HG03108 (cell line): ENCODE measurements around the gene KIAA1614.
"Not testable (repeated sequence)": the region's sequence is repeated elsewhere in the genome, so short reads cannot be mapped to it uniquely, and the experiment has no call there.

ENCODE experiments used
- ATAC-seq: cut with Tn5 transposase; IDR thresholded peaks from one replicate; pipeline ENCODE4 v1.9.1; 2021; ENCODE audit warnings: moderate library complexity; ENCODE audit not compliant: unreplicated experiment

KIAA1614 gene

DNA sequence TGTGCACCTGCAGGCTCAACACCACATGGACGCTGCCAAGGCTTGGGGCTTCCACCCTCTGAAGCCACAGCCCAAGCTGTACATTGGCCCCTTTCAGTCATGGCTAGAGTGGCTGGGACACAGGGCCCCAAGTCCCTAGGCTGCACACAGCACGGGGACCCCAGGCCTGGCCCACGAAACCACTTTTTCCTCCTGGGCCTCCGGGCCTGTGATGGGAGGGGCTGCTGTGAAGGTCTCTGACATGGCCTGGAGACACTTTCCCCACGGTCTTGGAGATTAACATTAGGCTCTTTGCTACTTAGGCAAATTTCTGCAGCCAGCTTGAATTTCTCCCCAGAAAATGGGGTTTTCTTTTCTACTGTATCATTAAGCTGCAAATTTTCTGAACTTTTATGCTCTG is 46.9 kb downstream of the KIAA1614 start:
- ATAC-seq, result not testable (repeated sequence)

DNA sequence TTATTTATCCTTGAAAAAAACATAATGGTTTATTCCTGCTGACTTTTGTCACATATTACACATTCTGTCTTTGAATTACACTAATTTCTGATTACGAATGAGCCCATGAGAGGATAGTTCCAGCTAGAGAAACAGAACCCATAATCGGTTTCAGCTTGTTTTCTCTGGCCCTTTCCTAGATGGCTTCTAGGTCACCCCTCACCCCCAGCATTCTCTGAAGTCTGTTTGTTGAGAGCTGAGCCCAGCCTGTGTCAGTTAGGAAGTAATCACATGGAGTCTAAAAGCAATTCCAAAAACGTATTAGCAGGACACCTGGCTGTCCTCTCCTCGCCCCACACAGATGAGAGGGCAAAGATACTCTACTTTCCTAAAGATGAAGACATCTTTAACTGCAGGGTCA is 48.9 kb downstream of the KIAA1614 start:
- no peak for ATAC-seq

DNA sequence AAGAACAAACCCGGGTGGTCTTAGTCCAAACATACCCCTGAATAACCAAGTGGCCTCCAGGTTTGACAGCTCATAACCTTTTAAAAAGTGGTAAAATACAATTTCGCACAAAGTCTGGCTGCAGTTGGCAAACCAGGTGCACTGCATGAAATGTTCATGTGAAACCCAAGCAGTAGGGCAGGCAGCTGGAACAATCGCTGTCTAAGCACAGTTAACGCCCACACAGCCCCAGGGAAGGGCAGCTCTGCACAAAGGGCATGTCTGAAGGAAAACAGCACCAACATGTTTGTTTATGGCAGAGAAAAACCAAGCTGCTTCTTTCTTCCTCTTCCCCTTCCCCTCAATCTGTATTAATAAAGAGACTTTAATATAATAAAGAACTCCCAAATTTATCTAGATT is 49.5 kb downstream of the KIAA1614 start:
- no peak for ATAC-seq

DNA sequence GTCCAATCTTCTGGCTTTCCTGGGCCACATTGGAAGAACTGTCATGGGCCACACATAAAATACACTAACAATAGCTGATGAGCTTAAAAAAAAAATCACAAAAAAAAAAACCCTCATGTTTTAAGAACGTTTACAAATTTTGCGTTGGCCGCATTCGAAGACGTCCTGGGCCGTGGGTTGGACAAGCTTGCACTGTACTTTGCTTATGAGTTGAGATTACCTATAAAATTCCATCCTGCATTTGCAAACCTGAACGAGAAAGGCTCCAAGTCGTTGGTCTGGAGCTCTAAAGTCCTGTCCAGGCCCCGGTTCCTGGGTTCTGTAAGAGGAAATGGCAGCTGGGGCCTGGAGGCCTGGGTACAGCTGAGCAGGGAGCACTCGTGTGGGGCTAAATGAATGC is 51.4 kb downstream of the KIAA1614 start:
- no peak for ATAC-seq

DNA sequence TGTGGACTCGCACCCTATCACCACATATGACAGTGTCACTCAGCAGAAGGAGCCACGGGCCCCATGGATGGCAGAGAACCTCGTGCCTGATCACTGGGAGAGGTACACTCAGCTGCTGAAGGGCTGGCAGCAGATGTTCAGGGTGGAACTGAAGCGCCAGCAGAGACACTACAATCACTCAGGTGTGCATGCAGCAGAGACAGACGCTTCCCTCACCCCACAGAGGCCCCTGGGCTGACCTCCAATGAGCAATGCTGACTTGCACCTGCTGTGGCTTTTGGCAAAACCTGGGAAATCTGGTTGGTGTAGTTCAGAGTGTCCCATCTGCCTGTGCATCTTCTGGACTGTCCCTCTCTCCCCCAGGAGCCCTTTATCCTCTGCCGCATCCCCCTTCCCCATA is 51.9 kb downstream of the KIAA1614 start:
- ATAC-seq, result no peak

DNA sequence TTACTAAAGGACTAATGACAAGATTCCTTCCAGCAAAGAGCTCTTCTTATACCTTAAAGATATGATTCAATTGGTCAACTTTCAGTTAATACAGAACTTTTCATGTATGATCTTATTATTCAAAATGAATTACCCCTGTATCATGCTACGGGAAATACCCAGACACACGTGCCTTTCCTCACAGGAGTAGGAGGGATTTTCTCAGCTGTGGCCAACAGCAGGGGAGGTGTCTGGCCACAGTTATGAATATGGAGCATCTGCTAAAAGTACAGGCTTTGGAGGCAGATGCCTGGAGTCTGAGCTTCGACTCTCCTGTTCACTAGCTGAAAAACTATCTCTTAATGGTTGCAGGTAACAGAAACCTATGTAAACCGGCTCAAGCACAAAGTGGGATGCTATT is 53.6 kb downstream of the KIAA1614 start:
- no peak for ATAC-seq

DNA sequence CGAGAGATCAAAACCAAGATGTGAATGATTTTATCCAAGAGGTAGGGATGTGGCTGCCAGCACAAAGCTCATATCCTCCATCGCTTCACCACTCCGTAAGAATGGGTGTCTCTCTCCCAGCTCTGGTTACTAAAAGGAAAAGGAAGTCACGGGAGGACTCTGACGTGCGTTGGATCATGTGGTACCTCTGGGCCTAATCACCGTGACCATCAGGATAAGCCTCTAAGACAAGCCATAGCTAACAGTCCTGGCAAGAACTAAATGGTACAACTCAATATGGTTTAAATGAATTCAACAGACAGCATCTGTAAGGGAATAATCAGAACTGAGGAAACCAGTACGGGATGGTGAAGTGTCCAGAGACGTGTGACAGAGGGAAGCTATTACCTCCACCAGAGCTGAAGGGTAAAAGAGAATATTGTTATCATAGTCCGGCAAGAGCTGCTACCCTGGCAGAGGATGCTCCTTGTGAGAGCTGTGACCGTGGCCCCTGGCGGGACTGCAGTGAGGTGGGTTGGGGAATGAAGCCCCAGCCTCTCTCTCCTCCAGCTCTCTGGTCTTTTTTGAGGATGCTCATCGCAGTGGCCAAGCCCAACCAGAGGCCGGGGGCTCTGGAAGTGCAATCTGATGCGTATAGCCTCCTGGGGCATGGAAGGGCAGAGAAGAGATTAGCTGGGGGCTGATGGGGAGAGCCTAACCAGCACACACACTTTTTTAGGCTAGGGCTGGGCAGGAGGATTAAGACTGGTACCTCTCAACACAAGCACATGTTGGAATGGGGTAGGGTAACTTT is 54.2 kb downstream of the KIAA1614 start:
- no peak for ATAC-seq

DNA sequence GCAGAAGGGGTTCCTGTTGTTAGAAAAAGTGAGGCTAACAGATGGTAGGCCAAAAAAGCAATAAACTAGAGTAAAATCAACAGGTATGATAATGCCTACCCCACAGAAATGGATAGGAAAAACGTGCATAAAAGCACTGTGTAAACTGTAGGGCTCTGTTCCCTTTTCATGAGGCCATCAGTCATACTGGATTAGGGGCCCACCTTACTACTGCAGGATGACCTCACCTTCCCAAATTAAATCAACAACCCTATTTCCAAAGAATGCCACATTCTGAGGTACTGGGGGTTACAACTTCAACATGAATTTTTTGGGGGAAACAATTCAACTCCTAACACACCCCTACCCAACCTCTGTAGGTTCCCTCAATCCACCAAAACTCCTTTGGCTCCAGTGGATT is 54.9 kb downstream of the KIAA1614 start:
- ATAC-seq, result no peak

DNA sequence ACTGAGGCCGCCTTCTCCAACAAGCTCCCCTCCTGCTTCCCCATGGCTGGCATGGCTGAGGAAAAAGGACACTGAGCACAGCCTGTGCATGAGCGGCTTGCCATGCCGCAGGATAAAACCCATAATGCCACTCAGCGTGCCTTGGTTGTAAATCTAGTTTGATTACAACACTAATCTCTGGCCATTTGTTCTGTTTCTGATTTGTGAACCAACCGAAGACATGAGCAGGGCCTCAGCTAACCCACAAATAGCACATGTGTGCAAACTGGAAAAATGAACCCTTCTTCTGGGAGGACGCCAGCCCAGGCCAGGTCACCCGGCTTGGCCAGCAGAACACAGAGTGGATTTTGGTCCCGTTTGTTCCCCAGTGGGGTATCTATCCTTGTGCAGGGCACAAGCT is 56.1 kb downstream of the KIAA1614 start:
- not testable (repeated sequence) for ATAC-seq

DNA sequence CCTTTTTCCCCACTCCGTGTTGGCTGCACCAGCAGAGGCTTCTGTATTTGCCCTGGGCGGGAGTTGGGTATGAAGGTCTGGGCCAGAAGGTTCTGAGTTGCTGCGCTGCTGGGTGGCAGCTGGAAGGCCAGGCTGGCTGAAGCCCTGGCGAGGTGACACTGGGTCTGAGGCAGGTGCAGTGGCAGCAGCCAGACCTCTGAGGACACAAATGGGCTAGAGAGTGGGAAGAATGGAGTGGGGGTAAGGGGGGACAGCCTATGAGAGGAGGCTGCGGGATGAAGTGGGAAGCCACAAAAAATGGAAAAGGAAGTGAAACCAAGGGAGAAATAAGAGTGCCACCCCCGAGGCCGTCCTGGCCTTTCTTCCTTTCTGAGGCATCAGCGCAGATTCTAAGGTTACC is 56.7 kb downstream of the KIAA1614 start:
- ATAC-seq, result no peak

DNA sequence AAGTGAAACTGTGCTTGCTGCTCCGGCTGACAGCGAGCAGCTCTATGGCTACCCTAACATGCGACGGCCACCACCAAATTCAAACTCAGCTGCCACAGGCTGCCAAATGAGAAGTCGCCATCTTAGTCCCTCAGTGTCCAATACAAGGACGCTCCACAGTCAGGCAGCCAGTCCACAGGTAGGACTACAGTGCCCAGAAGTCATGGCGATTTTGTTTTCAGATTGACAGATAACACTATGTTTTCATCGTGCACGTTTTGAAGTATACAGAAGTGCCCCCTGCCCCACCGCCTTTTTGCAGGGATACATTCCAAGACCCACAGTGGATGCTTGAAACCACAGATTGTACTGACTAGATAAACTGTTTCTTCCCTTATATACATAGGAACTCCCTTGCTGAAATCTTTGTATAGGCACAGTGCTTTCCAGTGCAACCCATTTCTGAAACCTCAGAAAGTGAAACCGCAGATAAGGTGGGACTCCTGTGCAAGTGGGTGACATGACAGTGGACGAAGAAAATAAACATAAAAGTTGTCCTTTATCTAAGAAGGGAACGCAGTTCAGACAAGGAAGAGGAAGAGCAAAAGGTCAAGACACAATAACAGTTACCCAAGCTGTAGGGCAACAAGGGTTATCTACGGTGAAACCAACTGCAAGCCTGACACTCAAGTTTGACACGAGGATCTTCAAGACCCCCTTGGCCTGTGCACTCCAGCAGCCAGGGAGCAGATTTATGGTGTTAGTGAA is 57.8 kb downstream of the KIAA1614 start:
- ATAC-seq, result no peak

DNA sequence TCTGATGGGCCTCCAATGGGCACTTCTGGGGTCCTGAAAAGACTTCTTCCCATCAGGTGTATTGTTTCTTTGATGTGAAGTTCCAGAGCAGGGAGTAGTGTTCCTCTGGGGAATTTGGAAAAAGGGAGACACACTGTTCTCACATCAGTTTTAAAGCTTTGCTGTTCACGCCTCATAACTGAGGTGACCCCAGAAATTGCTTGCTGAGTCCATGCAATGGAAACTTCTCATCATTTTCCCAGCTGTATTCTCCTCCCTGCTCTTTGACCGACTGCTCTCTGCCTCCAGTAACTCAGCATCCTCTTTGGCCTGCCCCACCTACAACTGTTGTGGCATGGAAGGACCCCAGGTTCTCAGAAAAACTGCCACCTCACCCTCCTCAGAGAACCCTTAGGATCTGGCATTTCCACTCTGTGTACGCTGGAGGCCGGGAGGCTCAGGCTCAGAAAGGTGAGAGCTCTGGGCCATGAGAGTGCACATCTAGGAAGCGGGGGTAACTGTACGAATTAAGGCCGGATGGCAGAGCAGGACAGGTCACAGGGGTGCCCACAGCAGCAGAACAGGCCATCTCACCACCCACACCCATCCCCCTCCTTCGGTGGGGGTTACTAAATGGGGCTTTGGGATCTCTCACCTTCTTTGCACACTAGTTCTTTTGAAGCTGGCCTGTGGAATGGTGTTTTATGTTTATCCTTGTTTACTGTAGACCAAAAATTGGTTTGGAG is 58.7 kb downstream of the KIAA1614 start:
- no peak for ATAC-seq

DNA sequence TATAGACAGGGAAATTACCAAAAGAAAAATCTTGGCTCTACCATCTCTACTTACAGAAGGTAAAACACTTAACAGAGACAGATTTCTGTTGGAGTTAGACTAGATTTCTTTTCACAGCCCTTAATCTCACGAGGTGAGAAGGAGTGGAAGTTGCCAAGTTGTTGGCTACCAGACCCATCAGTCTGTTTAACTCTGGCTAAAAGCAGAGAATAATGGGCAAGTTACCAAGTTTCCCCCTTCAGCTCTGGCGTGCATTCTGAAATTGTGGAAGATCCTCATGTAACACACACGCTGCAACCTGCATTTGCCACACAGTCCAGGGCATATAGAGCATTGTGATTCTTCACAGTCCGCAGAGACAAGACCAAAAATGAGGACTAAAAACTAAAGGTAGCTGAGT is 60.7 kb downstream of the KIAA1614 start:
- ATAC-seq, result no peak

DNA sequence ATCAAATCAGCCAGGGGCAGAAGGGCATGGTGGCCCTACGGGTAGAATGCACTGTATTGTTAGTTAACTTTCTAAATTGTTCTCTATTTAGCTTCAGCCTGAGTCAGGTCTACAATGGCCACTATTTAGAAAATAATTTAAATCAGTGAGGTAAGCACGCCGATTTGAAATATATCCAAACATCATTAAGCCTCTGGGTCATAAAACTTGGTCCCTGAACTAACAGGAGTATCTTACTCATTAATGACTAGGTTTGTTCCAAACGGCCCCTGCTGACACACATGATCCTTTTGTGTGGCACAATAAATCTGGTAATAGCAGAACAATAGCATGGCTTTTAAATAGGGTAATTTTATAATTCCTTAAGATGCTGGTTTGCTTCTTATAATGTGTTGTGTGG is 61.5 kb downstream of the KIAA1614 start:
- no peak for ATAC-seq

DNA sequence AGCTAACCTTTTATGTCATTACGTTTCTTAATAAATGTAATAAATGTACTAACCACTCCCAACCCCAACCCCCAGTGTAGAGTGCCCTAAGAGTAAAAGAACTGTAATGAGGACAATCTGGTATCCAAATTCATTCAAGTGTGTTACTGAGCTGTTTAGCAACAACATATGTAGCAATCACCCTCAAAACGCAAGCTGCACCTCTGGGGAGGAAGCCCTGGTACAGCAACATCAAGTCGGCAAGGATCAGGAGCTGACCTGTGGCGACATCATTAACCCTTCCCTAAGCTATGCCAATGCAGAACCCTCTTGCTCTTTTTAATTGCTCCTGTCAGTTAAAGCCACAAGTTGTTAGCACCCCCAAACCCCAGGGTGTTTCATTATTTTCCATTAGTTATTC is 62.9 kb downstream of the KIAA1614 start:
- ATAC-seq, result no peak

DNA sequence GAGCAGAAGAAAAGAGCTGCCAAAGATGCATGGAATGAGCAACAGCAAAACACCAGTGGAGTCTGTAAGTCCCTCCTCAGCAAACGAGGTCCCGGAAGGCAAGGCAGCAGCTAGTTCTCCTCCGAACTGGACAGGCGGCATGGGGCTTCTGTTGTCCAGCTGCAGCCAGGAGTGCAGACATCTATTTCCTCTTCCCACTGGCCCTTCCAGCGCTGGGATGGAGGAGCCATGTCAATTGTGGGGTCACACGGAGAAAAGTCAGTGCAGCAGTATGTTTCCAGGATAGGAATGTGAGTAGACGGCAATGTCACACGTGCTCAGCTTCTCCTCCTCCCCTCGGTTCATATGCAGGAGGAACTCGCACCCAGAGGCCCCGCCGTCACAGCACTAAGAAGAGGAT is 63.5 kb downstream of the KIAA1614 start:
- ATAC-seq, result no peak

DNA sequence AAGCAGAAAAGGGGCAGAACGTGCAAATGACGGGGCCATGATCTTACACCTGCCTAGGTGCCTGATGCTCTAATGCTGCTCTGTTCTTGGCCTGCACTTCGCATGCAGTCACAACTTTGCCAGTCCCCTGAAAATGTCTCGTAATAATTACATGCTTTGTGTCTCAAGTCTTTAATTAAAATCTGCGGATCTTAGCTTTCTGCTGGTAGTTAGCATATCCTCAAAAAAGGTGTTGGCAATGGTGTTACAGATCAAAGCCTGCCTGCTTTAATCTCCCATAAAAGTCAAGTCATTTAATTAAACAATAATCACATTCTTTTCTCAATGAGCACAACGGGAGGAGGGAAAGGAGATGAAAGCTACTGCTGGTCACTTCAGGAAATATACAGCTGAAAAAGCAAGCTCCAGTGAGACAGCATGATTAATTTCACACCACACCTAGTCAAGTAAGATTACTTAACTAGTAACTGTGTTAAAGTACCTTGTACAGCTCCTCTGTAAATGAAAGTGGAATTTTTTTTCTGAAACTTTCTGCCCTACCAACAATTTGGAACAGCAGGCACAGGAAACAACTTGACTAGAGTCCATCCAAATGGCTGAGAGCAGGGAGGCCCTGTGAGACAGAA is 64.1 kb downstream of the KIAA1614 start:
- ATAC-seq, result no peak

DNA sequence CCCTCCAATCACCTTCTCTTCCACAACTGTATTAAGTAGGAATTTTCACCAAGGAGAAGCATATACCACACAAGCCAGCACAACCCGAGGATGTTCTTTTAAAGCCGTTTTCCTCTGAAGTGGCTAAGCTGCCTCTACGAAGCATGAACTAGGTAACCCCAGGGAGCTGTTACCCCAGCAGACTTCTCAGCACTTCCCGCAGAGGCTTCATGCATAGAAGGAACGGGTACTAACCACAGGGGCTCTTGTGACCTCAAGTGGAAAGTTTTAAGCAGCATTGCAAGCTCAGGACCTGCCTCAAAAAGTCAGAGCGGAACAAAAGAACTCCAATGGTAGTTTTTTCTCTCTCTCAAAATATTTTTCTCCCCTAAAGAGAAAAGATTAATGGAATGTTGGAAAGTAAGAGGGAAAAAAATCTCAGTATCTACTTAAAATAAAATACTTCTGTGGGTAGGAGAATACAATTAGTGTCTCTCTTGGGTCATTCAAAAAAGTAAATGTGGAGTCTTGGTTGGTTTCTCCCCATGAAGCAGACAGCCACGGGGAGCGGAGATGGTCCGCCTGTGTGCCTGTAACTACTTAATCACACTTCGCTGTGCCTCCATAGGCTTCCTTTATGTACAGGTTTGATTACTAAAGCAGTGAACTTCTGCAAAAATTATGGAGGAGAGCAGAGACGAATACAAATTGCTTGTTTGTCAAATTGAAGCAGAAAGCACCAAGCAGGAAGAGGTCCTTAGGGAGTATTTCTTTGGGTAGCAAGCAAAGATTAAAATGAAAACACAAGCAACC is 69.1 kb downstream of the KIAA1614 start:
- peak; percentile 74 for ATAC-seq

DNA sequence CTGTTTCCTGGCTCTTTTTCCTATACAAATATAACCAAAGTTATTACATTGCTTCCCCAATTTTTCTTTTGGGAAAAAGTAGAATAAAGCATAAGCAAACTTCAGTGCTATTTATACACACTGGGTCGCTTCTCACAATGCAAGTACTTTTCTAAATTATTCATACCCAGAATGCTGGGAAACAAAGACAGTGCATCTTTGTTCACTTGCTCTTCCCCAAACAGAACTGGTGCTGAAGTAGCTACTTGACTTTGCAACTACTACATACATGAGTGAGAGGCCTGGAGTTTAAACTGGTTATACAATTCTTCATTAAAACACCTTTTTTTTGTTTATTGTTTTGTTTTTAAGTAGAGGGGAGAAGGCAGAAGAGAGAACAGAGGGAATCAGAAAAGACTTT is 69.7 kb downstream of the KIAA1614 start:
- ATAC-seq, result no peak

DNA sequence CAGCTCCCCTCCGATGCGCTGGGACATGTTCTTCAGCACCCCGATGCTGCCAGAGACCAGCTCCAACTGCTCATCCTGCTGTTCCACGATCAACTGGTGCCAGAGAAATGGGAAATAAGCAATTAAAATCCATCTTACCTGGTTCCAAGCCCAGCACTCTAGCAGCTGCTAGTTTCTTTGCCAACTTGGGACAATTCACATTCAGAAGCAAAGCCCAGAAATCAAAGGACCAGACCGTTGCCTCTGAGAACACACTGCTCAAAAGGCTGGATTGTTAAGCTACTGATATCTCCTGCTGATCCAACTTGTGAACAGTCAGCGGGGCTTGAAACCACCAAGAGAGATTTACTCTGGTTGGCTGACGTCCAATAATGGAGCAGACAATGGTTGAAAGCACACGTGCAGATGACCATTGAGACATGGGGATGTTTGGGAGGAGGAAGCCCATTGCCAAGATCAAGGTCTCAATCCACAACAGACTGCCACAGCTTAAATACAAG is 75.6 kb downstream of the KIAA1614 start:
- ATAC-seq, result no peak
